GM21447 (cell line): ENCODE measurements around the gene FIBCD1.
"Not testable (repeated sequence)": the region's sequence is repeated elsewhere in the genome, so short reads cannot be mapped to it uniquely, and the experiment has no call there.

Experiments
- ATAC-seq: cut with Tn5 transposase; IDR thresholded peaks from one replicate; pipeline ENCODE4 v1.9.1; 2021; ENCODE audit not compliant: unreplicated experiment

FIBCD1 gene

DNA sequence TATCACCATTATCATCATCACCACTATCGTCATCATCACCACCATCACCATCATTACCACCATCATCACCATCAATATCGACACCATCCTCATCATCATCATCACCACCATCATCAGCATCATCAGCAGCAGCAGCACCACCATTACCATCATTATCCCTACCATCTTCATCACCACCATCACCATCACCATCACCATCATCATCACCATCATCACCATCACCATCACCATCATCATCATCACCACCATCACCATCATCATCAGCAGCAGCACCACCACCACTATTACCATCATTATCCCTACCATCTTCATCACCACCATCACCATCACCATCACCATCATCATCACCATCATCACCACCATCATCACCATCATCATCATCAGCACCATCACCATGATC is 15.9 kb upstream of the FIBCD1 start:
- ATAC-seq, result not testable (repeated sequence)

DNA sequence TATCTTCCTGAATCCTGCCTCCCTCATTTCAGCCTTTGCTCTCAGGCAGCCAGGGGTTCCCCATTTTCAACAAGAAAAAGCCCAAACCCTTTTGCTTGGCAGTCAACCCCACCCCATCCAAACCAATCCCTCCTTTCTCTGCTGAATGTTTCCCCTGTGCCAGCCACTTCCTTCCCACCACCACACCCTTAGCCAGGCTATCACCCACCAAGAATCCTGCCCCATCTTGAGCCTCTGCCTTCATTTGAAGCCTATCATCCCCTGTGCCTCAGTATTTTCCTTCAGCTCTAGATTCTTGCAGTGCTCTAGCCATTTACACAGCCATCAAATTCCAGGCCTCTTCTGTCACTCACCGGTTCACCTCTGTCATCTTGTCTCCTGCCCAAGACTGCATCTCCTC is 15.3 kb upstream of the FIBCD1 start:
- ATAC-seq, result no peak

DNA sequence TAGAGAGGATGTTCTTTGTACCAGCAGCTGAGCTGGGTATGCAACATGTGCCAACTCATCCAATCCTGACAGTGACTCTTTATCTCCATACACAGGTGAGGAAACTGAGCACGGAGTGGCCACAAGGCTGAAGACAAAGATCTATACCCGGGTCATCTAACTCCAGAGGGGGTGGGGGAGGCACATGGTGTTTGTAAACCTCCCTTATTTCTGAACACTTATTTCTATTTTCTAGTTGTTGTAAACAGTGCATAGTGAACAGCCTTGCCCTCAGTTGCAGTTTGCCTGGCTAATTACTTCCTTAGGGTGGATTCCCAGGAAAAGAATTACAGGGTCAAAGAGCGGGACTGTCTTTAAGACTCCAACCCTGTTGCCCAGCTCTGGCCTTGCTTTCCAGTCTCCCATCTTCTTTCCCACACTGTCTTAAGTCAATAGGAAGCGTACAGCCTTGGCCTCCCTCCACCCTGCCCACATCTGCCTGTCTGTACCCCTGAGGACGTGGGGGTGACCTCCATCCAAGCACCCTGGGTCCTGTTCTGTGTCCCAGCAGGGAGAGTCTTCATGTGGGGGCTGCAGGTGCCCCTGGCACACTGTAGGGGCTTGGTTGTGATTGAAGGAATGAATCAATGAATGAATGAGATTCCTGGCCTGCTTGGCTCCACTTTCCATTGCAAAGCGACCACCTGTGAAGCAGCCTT is 13.2 kb upstream of the FIBCD1 start:
- ATAC-seq, result no peak

DNA sequence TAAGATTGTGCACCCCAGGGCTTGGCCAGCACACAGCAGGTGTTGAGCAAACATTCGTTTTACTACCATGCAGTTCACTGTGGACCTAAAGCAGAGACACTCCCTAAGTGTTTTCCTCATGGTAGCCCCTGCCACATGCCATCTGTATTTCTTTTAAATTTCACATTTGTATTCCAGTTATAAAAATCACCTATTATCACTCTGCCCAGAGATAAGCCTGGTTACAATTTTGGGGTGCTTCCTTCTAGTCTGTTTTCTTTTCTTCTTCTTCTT is 10.9 kb upstream of the FIBCD1 start:
- ATAC-seq, result no peak

DNA sequence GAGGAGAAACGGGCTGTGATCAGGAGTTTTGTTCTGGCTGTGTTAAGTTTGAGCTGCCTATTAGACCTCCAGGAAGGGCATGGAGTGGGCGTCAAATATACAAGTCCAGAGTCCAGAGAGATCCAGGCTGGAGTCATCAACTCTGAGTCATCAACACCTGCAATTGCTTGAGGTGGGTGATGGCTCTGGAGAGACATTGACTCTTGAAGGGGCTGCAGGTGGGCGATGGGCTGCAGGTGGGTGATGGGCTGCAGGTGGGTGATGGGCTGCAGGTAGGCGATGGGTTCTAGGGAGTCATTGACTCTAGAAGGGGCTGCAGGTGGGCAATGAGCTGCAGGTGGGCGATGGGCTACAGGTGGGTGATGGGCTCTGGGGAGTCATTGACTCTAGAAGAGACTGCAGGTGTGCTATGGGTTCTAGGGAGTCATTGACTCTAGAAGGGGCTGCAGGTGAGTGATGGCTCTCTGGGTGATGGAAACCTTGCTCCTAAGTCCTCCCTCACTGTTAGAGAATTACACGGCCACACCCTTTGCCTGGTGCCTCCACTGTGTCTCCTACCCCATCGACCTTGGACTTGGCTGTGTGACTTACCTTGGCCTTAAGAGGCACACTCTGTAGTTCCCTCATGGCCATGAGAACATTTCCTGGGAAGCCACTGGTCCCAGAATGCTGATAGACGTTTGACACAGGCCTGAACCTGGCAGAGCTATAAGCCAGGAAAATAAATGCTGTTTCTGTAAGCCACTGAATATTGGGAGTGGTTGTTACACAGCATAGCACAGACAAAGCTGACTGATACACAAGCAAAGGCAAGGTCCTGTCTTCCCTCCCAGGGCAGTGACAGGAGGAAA is 10.4 kb upstream of the FIBCD1 start:
- no peak for ATAC-seq

DNA sequence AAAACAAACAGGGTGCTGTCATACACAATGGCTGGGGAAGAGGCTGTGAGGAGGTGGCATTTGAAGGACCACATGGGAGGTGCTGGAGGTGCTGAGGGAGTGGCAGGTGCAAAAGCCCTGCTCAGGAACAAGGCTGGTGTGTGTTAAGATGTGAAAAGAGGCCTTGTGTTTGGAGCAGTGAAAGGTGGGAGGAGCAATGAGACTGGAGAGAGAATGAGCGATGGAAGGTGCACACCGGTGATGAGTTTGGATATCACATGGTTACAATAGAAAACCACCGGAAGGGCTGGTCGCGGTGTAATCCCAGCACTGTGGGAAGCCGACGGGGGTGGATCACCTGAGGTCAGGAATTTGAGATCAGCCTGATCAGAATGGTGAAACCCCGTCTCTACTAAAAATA is 9.2 kb upstream of the FIBCD1 start:
- no peak for ATAC-seq

DNA sequence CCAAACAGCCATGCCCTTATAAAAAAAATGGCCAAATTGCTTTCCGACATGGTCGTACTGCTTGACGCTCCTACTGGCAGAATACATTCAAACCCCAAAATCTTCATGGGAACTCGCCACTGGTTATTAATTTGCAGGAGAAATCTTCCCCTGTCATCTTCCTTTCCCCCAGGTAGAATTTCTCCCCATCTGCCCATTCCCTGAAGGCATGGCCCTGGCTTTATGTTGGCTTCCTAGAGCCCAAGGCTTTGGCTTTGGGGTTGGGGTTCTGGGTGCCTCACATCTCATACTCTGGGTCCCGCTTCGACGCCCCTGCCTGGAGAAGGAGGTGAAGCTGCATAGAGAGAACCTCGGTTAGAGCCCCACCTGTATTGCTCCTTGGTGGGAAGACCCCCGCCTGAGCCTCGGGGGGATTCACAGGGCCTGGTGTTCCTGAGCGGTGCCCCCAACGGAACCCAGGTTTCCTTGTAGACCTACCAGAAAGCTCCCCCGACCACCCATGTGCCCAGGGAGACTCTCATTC is 8.6 kb upstream of the FIBCD1 start:
- ATAC-seq, result no peak

DNA sequence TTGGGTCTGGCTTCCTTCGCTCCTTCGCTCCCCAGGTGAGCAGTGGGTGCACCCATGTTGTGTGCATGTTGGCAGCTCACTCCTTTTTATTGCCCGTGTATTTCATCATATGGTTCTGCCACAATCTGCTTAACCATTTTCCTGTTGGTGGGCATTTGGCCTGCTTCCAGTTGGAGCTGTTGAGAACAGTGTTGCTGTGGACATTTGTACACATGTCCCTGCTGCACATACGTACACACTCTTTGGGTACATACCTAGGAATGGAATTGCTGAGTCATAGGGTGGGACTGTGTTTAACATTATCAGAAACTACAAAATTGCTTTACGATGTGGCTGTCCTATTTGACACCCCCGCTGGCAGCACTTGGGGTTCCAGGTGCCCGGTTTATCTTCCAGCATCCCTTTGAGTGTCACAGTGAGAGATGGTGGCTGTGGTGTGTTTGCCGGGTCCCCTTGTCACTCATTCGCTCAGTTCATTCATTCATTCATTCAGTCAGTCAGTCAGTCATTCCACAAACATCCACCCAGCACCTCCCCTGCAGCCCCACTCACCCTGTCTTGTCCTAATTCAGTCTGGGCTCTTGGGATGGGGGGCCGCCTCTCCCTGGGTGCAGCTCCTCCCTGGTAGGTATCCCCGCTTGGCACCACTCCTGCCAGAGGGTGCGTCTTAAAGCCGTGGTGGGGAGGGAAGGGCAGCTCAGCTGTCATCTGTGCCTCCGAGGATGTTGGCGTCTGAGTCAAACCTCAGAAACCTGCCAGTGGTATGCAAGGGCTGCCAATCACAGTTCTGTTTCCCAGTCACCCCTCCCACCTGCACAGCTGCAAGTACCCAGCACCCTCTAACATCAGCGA is 7.9 kb upstream of the FIBCD1 start:
- no peak for ATAC-seq

DNA sequence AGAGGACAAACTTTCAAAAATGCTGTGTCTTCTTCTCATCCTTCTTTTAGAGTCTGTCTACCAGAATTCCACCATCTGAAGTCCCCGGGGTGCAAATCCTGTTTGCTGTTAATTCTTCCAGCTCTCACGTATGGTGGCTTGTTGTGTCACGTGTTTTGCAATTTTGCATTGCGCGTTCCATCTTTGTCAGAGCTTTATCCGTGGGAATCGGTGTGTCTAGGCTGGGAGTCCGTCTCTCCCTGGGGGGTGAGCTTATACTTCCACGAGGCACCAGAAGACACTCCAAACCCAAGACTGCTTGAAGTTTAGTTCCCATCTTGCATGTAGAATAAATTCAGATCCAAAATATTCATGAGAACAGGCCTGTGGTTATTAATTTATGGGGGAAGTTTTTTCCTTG is 6.1 kb upstream of the FIBCD1 start:
- no peak for ATAC-seq

DNA sequence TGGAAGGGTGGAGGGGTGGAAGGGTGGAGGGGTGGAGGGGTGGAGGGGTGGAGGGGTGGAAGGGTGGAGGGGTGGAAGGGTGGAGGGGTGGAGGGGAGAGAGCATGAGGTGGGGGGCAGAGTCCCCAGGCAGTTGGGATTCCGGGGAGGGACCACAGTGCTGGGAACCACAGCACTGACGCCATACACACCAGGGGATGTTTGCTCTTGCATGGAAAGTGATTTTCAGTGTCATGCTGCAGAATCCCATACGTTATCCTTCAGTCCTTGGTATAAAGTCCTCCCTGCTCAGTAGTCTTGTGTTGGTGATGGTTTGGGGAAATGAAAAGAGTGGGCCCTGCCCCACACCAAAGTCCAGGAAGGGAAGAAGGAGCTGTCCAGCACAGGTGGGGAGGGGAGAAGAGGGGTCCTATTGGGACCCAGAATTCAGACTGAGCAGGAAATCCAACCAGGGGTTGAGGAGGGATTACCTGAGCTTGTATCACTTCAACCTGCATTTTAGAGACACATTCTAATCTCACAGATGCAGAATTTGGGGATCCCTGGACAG is 5.5 kb upstream of the FIBCD1 start:
- no peak for ATAC-seq

DNA sequence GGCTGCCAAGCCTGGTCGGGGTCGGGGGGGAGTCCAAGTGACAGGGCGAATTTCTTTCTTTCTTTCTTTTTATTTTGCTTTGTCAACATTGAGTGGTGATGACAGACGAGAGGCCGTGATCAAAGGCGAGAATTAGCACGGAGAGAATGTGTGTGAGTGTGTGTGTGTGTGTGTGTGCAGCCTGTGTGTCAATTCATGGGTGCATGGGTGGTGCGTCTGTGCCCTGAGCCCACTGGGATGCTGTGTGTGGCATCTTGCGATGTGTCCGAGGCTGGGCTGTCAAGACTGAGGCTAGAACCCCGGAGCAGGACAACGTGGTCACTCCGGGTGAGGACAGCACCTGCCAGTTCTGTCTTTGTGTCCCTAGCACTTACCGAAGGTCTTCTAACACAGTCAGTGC is 4.7 kb upstream of the FIBCD1 start:
- no peak for ATAC-seq

DNA sequence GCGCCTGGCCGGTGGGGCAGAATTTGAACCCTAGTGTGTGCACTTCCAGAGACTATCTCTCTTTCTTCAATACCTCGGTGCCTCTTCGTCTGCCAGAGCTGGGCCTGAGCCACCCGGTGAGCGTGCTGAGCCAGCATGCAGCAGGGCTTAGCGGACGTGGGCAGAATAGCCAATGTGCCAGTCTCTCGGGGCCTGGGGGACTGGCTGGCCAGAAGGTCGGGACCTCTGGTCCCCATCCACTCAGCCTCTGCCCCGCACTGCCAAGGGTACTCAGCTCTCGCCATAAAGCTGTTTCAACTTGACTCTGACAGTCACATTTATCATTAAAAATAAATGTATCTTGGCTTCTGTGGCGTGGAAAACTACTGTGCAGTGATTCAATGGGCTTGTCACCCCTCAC is 4.2 kb upstream of the FIBCD1 start:
- no peak for ATAC-seq

DNA sequence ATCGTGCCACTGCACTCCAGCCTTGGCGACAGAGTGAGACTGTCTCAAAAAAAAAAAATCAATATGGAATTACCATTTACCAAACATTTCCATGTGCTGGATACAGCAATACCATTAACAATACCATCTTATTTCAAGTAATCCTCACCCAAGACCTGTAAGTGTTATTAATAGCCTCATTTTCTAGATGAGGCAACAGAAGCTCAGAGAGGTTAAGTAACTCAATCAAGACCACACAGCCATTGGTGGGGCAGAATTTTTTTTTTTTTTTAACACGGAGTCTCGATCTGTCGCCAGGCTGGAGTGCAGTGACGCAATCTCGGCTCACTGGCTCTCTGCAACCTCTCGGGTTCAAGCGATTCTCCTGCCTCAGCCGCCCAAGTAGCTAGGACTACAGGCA is 3.6 kb upstream of the FIBCD1 start:
- ATAC-seq, result no peak

DNA sequence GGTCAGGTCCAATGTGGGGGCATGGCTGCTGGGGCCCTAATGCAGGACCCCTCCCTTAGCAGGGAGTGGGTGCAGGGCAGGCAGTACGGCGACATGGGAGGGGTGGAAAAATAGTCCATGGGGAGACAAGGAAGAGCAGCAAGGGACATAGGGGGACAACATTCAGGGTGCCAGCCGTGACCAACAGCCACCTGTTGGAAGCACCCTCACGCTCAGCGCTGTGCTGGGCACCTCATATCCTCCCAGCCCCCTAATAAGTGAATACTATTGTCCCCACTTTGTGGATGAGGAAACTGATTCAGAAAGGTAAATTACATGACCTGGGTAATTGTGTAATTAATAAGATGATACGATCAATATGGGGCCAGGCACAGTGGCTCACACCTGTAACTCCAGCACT is 3.0 kb upstream of the FIBCD1 start:
- ATAC-seq, result no peak

DNA sequence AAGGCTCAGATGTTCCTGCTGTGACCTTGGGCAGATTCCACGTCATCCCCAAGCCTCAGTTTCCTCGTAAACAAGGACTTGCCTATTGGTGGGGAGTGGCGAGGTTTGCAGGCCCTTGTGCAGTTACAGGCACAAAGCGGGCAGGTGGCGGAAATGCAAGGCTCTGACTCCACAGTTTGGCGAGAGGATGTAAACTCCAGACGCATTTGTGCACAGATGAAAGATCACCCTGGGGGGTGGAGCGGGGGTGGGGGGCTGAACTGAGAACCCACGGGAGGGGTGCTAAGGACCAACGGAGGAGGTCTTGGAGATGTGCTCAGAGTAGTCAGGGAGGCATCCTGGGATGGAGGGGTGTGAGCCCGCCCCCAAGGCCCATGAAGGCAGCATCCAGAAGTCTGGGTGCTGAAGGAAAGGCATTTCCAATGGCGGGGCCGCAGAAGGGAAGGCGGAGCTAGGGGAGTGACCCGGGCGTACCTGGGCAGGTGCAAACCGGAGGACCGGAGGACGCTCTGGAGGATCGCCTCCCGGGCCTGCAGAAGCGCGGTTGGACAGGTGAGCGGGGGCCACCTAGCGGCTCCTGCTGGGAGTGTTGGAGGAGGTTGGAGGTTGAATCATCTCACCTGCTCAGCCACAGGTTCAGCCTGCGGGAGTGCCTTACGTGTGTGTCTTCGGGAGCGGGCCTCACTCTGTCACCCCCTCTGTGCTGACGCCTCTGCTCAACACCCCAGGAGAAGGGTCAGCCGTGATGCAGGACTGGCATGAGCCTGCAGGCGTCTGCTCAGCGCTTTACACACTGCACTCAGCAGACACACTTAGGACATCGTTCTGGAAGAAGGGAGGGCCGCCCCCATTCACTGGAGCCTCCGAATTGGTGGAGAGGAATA is 1.9 kb upstream of the FIBCD1 start:
- no peak for ATAC-seq

DNA sequence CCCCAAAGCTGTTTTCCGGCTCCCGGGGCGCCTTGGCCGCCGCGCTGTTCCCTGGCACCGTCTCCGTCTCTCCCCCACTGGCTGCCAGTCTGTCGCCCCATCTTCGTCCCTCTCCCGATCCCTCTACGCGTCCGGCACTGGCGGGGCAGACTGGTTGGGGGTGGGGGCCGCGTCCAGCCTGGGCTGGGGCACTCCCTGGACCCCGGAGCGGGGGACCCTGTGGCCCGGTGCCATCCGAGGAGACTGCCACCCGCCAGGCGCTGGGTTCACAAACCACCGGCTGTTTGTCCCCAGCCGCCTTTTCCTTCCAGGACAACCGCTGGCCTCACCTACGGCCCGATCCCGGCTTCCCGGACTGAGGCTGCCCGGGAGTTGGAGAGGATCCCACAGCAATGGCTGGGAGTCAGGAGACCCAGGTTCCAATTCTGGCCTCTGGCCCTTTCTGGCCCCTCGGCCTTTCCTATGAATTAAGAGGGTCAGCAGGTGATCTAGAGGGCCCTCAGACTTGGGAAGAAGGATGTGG is 1.0 kb upstream of the FIBCD1 start:
- no peak for ATAC-seq

DNA sequence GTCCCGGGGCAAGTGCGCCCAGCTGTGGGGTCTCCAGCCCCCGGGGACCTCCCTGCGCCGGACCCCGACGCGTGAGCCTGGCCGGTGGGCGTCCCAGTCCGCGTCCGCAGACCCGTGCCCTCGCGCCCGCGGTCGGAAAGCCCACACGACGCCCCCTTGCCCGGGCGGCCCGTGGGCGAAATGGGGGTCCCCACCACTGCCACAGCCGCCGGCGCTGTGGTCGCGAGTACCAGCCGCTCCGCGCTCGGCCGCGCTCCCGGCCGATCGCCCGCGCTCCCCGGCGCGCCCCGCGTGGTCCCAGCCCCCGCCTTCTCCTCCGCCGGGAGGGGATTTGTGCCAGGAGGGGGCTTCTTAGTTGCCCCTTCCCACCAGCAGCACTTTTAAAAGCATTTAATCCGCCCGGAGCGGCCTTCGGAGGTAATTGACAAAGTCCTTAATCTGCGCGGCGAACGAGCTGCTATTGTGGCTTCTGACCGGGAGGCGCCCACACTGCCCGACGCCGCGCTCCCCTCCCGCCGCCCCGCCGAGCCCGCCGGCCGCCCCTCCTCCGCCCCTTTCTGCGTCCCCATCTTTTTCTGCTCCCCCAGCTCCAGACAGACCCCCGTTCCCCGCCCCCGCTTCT is 469 bp upstream of the FIBCD1 start:
- no peak for ATAC-seq

DNA sequence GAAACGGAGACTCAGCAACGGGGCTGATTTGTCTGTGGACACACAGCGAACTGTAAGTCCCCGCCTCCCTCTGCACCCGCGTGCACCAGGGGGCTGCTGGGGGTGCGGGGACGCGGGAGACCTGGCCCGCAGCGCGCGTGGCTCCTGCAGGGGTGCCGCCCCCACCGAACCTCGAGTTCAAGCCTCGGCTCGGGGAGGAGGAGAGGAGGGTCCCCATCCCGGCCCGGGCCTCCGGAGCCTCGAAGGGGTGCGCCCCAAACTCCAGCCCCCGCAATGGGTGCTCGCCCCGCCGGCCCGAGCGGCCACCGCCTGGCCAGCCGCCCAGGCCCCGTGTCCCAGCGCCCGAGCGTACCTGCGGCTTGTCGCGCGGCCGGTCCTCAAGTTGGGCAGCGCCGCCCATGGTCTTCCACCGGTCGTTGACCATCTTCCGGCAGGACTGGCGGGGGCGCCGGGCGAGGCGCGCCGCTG is 829 bp downstream of the FIBCD1 start:
- no peak for ATAC-seq
